ENCODE results near the gene EFTUD2. TPM values are rescaled to one million over a fixed set of nuclear protein-coding genes. Genes with fewer than 3 reads are reported as not detected.
A peak's percentile ranks its signal among the peaks of the same experiment; 100 is the strongest.

The EFTUD2 gene
- total and polyA plus RNA-seq, 2 donors = 34.4 to 79.3 TPM

DNA sequence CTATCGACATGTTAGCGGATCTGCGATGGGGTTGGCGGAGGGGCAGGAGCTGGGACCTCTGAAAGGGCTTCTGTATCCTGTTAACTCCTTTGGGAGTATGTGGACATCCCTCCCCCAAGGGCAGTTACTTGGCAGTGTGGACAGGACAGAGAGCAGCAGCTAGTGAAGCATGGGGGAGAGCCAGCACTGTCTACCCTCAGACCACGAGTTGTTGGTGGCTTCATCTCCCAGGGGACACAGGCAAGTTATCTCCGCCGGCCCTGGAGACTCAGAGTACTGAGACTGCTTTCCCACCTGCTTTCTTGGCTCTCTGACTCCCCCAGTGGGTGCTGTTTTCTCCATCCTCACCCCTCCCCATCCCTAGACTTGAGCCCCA lies 21.3 kb upstream of the EFTUD2 start:
- 79% methylated on average over 7 of the region's 7 CpGs for WGBS

DNA sequence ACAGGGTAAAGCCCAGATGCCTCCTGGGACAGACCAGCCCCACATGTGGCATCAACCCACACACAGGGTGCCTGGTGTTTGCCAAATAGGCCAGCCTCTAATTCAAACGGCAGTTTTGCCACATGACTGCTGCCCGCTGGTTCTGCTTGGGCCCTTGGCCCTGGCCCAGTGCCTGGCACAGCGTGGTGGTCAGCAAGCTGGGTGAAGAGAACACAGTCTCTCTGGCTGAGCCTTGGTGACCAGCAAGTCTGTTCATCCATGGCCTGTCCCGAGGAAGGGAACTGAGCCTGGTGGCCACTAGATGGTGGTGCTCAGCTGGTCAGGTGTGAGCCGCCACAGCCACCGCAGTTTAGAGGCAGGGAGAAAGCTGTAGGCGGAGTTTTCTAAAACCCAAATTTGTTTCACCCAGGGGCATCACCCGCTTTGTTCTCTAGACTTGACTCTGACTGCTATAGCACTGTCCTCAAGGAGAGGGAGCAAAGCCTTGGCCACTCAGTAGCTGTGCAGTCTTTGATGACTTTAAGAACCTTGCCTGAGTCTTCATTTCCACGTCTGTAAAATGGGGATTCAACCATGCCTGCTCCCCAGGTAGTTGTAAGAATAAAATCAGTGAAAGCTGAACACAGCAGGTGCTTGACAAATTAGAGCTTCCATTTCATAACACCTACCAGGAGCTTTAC lies 20.8 kb upstream of the EFTUD2 start:
- no peak overlapping the region for H3K4me3 ChIP-seq (ENCODE audit: low read depth, low read length)
- no peaks in the 10 kb centered on the region for H3K36me3 ChIP-seq (ENCODE audit: insufficient read depth)
- H3K27ac ChIP-seq (ENCODE audit: low read depth) = no peak overlapping the region
- no peaks in the 10 kb centered on the region for H3K4me1 ChIP-seq (ENCODE audit: insufficient read depth)
- DNase-seq (ENCODE audit: extremely low spot score) = peak; percentile 33
- WGBS = 17% methylated on average over 9 of the region's 9 CpGs

More for the DNA sequence above, 21.3 kb upstream of the EFTUD2 start:
- Histone ChIP-seq H3K4me1 (ENCODE audit: insufficient read depth) (no peaks in the 10 kb centered on the region), H3K27ac (ENCODE audit: low read depth) (no peak overlapping the region), H3K36me3 (ENCODE audit: insufficient read depth) (no peaks in the 10 kb centered on the region), H3K4me3 (ENCODE audit: low read depth, low read length) (no peak overlapping the region)
- no peak for DNase-seq (ENCODE audit: extremely low spot score)

GRCh38 chr17:44919411-44919810 lies 20.2 kb upstream of the EFTUD2 start:
- DNase-seq (ENCODE audit: extremely low spot score) = no peak
- WGBS = 45% methylated on average over 2 of the region's 2 CpGs
- no peak overlapping the region for H3K27ac ChIP-seq (ENCODE audit: low read depth)

GRCh38 chr17:44918006-44918405 lies 18.8 kb upstream of the EFTUD2 start:
- 91% methylated on average over 2 of the region's 2 CpGs for WGBS
- H3K4me1 ChIP-seq (ENCODE audit: insufficient read depth) = no peaks in the 10 kb centered on the region
- no peak for DNase-seq (ENCODE audit: extremely low spot score)
- H3K36me3 ChIP-seq (ENCODE audit: insufficient read depth) = no peaks in the 10 kb centered on the region
- H3K27ac ChIP-seq (ENCODE audit: low read depth) = no peak overlapping the region
- H3K4me3 ChIP-seq (ENCODE audit: low read depth, low read length) = no peak overlapping the region

More at GRCh38 chr17:44919411-44919810, 20.2 kb upstream of the EFTUD2 start:
- H3K4me3 ChIP-seq (ENCODE audit: low read depth, low read length) = no peak overlapping the region
- no peaks in the 10 kb centered on the region for H3K36me3 ChIP-seq (ENCODE audit: insufficient read depth)
- H3K4me1 ChIP-seq (ENCODE audit: insufficient read depth) = no peaks in the 10 kb centered on the region

DNA sequence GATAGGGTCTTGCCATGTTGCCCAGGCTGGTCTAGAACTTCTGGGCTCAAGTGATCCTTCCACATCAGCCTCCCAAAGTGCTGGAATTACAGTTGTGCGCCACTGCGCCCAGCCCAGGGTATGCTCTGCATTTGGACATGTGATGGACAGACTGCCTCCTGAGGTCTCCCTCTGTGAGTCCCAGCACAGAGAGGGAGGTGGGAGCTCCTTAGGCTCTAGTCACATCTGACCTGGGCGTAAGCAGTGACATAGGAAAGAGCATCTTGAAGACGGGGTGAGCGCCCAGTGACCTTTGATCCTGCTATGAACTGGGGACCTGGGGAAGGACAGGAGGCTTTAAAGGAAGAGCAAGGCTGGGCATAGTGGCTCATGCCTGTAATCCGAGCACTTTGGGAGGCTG lies 18.2 kb upstream of the EFTUD2 start:
- Histone ChIP-seq H3K4me3 (ENCODE audit: low read depth, low read length) (no peak overlapping the region), H3K36me3 (ENCODE audit: insufficient read depth) (no peaks in the 10 kb centered on the region), H3K4me1 (ENCODE audit: insufficient read depth) (no peaks in the 10 kb centered on the region), H3K27ac (ENCODE audit: low read depth) (no peak overlapping the region)
- 95% methylated on average over 6 of the region's 6 CpGs for WGBS
- DNase-seq (ENCODE audit: extremely low spot score) = no peak

DNA sequence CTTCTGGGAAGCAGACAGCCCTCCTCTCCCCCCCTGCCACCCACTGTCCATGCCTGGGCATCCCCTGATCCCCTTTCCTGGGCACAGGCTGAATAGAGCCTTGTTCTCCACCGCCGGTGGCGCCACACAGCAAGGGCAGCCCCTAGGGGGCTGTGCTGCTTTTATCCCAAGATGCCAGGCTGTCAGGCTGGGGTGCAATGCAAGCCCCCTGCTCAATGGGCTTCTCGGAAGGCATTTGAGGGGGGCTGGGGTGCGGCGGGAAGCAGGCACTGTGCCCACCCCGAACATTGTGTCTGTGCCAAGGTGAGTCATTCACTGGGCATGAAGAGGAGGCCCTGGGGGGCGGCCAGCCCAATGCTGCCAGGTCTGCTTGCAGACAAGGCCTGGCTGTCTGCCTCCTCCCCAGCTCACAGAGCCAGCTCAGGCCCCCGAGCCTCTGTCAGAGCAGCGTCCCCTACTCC lies 17.6 kb upstream of the EFTUD2 start:
- no peak for DNase-seq (ENCODE audit: extremely low spot score)
- no peak overlapping the region for H3K4me3 ChIP-seq (ENCODE audit: low read depth, low read length)
- no peaks in the 10 kb centered on the region for H3K36me3 ChIP-seq (ENCODE audit: insufficient read depth)
- no peaks in the 10 kb centered on the region for H3K4me1 ChIP-seq (ENCODE audit: insufficient read depth)
- no peak overlapping the region for H3K27ac ChIP-seq (ENCODE audit: low read depth)
- WGBS = 49% methylated on average over 10 of the region's 10 CpGs

DNA sequence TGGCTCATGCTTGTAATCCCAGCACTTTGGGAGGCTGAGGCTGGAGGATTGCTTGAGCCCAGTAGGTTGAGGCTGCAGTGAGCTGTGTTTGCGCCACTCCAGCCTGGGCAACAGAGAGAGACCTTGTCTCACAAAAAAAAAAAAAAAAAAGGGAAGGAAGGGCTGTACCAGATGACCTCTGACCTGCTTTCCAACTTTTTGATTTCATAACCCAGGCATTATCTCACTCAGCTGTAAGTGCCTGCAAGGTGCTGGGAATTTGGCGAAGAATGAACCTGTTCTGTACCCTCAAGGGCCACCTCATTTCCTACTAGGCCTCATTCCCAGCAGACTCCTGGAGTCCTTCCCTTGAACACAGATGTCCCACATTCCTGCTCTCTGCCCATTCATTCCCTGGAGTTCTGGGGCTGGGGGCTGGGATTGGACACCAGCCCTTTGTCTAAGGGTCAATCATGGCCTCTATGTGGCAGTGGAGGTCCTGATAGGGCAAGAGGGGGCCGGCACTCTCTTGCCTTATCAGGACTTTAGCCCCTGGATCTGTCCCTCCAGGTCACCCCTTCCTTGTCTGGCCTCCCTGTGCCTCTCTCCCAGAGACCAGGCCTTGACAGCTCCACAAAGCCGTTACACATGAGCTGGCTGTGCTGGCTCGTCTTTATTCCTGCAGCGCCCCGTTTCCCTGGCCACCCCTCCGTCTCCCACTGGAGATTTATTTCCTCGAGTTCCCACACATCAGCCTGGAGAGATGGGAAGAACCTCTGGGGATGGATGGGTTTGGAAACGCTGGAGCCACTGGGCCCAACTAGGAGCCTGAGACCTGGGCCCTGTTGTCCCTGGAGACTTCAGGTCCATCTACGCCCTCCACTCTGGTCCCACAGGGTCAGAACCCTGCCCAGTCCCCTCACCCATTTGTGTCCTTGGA lies 16.9 kb upstream of the EFTUD2 start:
- DNase-seq (ENCODE audit: extremely low spot score) = no peak
- Histone ChIP-seq H3K4me3 (ENCODE audit: low read depth, low read length) (no peak overlapping the region), H3K27ac (ENCODE audit: low read depth) (no peak overlapping the region), H3K4me1 (ENCODE audit: insufficient read depth) (no peaks in the 10 kb centered on the region), H3K36me3 (ENCODE audit: insufficient read depth) (no peaks in the 10 kb centered on the region)
- 75% methylated on average over 11 of the region's 11 CpGs for WGBS

DNA sequence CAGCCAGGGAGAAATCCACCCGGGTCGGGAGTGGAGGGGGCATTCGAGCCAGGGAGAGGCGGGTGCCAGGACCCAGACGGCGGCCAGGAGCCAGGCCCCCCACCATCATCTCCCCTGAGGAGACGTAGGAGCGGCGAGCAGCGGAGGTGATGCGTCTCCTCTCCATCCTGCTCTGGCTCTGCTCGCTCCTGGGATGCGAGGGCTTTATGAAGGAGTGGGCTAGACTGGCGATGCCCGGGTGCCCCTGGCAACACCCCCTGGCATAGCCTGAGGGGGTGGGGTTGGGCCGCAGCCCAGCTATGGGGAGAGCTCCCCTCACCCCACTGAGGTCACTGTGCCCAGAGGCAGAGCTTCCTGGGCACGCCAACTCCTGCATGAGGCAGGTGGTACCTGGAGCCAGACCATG lies 16.1 kb upstream of the EFTUD2 start, which contains the start of gene GFAP:
GFAP (minus strand) TSS at position 180 of the 406 bp plus-strand sequence; CDS start at position 166, 14 bp downstream.
- Histone ChIP-seq H3K27ac (ENCODE audit: low read depth) (no peak within 1 kb of the TSS), H3K4me3 (ENCODE audit: low read depth, low read length) (no peak within 1 kb of the TSS), H3K36me3 (ENCODE audit: insufficient read depth) (no peaks in the 10 kb centered on the region), H3K4me1 (ENCODE audit: insufficient read depth) (no peaks in the 10 kb centered on the region)
- WGBS = 87% methylated on average over 17 of the region's 17 CpGs
- no peak for DNase-seq (ENCODE audit: extremely low spot score)

DNA sequence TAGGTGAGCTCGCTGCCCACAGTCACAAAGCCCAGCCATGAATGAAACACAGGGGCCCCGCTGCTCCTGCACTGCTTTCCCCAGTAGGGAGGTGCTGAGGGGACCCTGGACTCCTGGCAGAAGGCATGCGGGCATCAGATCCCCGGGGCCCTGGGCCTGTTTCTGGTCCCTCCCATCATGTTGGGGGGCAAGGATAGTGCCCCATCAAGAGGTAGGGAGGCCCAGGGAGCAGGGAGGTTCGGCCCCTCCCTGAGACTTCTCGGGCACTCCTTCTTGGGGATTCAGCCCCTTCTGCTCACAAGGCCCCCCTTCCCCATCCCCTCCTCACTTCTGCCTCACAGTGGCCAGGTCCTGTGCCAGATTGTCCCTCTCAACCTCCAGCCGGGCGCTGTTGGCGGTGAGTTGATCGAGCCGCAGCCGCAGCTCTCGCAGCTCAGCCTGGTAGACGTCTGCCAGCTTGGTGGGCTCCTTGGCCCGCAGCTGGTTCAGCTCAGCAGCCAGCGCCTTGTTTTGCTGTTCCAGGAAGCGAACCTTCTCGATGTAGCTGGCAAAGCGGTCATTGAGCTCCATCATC lies 15.5 kb upstream of the EFTUD2 start:
- H3K36me3 ChIP-seq (ENCODE audit: insufficient read depth) = no peaks in the 10 kb centered on the region
- H3K27ac ChIP-seq (ENCODE audit: low read depth) = no peak overlapping the region
- 86% methylated on average over 19 of the region's 19 CpGs for whole genome bisulfite sequencing
- no peak for DNase-seq (ENCODE audit: extremely low spot score)
- H3K4me3 ChIP-seq (ENCODE audit: low read depth, low read length) = no peak overlapping the region
- no peaks in the 10 kb centered on the region for H3K4me1 ChIP-seq (ENCODE audit: insufficient read depth)

DNA sequence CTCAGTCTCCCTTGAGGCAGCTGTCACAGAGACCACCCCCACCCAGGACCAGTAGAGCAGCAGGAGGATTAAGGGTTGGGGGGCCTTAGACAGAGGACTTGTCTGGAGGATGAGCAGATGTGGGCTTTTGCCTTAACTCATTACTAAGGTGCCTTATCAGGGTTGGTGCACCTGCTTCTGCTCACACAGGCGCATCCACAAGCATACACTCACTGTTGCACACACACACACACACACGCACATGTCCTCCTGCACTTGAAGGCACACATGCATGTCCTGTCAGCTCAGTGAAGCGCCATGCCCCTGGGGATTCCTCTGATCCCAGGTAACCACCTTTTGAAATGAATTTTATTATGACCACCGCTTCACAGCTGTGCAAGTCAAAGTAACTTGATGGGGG lies 14.9 kb upstream of the EFTUD2 start:
- Histone ChIP-seq H3K4me1 (ENCODE audit: insufficient read depth) (no peaks in the 10 kb centered on the region), H3K27ac (ENCODE audit: low read depth) (no peak overlapping the region), H3K36me3 (ENCODE audit: insufficient read depth) (no peaks in the 10 kb centered on the region), H3K4me3 (ENCODE audit: low read depth, low read length) (no peak overlapping the region)
- DNase-seq (ENCODE audit: extremely low spot score) = no peak
- WGBS = 87% methylated on average over 4 of the region's 4 CpGs

- no peak overlapping the region for H3K27ac ChIP-seq (ENCODE audit: low read depth)
- 61% methylated on average over 6 of the region's 6 CpGs for WGBS
- H3K4me1 ChIP-seq (ENCODE audit: insufficient read depth) = no peaks in the 10 kb centered on the region
- no peak for DNase-seq (ENCODE audit: extremely low spot score)
- H3K4me3 ChIP-seq (ENCODE audit: low read depth, low read length) = no peak overlapping the region
- no peaks in the 10 kb centered on the region for H3K36me3 ChIP-seq (ENCODE audit: insufficient read depth)
Observed at GRCh38 chr17:44913676-44914075, 14.4 kb upstream of the EFTUD2 start.

DNA sequence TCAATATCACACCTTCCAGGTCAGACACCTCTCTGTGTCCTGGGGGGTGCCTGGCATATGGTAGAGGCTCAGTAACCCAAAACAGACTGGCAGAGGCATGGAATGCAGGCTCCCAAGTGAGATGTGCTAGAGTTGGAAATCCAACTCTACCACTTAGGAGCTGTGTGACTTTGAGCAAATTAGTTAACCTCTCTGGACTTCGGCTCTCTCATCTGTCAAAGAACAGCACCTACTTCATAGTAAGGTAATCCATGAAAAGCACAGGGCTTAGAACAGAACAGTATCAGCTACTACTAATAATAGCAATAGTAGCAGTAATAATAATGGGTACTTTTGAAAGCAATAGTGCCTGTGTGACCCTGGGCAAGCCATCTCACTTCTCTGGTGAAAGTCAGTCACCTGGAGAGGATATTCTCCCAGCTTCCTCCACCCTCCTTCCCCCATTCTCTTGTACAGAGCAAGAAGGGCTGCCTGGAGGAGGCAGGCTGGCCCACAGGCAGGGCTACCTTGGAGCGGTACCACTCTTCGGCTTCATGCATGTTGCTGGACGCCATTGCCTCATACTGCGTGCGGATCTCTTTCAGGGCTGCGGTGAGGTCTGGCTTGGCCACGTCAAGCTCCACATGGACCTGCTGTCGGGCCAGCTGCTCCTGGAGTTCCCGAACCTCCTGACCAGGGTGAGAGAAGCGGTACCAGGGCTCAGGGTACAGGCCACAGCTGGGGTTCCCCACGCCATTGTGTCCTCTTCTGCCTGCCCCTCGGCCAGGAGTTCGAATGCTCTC lies 13.7 kb upstream of the EFTUD2 start:
- DNase-seq (ENCODE audit: extremely low spot score) = no peak

More for the DNA sequence above, 13.7 kb upstream of the EFTUD2 start:
- Histone ChIP-seq H3K4me1 (ENCODE audit: insufficient read depth) (no peaks in the 10 kb centered on the region), H3K4me3 (ENCODE audit: low read depth, low read length) (no peak overlapping the region), H3K36me3 (ENCODE audit: insufficient read depth) (no peaks in the 10 kb centered on the region), H3K27ac (ENCODE audit: low read depth) (no peak overlapping the region)
- 89% methylated on average over 14 of the region's 14 CpGs for WGBS
